GM04504 (cell line): ENCODE measurements around the gene CST6.
"Not testable (repeated sequence)": the region's sequence is repeated elsewhere in the genome, so short reads cannot be mapped to it uniquely, and the experiment has no call there.

ENCODE experiments used
- DNase-seq: peaks from one replicate; pipeline ENCODE4 v3.0.0-alpha.2; 2012; ENCODE audit warnings: low read depth

CST6 gene

DNA sequence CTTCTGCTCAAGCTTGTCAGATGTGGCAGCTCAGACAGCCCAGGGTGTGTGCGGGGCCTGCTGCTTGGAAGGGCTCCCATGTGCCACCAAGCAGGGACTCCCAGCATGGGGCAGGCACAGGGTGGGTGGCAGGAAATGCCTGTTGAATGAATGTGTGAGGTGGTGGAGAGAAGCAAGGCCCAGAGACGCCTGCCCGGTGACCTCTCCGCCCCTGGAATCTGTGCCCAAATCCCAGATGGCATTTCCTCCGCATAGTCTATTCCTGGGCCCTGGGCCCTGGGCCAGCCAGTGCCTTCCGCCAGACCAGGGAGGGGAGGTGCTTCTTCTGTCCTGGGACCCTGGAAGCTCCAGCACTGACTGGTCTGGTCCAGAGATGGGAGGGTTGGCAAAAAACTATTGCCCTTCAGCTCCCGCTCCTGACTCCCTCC is 3.7 kb downstream of the CST6 start:
- peak; percentile 26 for DNase-seq

DNA sequence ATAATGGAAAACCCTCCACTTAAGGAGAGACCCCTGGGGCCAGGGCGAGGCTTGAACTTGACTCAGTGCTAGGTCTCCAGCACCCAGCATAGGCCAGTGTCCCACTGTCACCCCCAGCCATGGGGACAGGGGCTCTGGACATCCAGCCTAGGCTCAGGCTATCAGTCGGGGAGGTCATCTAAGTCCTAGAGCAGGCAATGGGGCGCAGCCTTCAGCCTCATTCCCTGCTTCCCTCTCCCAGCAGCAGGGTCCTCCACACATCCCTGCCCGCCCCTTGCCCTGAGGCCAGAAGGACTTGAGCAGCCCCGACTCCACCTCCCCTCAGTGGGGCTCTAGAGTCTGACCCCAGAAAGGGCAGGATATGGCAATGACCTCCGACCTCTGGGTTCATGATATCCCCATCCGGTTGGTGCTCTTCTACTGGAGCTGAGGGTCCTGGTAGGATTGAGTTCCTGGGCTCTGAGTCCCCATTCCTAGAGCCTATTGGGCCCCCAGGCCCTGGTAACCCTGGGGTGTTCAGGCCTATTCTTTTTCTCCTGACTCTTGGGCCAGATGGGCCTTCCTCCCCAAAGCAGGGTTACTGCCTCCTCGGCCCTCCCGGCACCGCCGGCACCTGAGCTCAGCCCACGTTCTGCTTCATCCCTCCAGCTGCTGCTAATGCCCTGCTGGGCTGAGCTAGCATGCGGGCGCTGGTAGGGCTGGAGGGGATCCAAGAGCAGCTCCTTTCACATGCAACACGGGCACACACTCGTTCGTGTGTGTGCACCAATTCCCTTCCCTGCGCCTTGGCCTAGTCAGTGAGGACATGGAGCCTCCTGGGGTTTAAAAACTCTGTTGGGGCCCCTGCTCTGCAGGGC is 4.4 kb downstream of the CST6 start:
- no peak for DNase-seq

DNA sequence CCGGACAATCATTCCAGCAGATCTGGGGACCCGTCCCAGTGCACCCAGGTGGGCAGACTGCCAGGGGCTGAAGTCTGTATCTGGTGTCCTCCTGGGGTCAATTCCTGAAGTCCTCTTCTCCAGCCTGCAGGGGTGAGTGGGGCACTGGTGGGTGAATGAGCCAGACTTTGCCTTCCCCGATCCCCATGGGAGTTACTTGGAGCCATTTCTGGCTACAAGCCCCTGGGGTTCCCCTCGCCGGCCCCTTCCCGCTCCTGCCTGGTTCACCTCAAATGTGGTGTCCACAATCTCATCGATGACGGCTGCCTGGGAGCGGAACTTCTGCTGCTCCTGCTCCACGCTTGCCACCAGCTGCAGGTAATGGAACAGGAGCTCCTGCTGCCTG is 5.0 kb downstream of the CST6 start:
- no peak for DNase-seq

DNA sequence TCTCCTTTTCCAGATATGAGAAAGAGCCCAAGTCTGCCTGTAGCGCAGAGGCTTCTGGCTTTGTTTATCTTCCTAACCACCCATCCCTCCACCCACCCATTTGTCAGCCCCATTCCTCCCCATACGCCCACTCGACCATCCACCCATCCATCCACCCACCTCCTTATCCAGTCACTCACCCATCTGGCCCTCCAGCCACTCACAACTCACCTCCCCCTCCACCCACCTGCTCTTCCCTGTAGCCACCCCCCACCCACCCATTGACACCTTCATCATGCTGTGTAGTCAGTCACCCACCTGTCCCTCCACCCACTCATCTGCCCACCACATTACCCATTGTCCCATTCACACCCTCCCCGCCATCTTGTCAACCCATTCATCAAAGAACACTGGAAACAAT is 5.5 kb downstream of the CST6 start:
- no peak for DNase-seq

DNA sequence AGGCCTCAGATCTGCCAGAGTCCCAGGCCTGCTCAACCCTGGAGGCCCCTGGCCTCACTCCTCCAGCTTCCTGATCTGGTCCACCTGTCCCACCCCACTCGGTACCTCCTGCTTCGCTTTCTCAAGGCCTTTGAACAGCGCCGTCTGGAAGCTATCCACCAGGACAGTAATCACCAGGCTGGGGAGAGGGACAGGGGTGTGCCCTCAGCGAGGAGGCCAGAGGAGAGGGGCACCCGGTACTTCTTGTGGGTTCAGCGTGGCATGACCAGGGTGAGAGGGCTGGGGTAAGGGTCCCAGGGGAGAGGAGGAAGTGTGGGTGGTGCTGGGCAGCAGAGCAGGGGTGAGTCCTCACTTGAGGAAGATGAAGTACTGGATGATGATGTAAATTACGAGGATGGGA is 8.4 kb downstream of the CST6 start:
- no peak for DNase-seq

DNA sequence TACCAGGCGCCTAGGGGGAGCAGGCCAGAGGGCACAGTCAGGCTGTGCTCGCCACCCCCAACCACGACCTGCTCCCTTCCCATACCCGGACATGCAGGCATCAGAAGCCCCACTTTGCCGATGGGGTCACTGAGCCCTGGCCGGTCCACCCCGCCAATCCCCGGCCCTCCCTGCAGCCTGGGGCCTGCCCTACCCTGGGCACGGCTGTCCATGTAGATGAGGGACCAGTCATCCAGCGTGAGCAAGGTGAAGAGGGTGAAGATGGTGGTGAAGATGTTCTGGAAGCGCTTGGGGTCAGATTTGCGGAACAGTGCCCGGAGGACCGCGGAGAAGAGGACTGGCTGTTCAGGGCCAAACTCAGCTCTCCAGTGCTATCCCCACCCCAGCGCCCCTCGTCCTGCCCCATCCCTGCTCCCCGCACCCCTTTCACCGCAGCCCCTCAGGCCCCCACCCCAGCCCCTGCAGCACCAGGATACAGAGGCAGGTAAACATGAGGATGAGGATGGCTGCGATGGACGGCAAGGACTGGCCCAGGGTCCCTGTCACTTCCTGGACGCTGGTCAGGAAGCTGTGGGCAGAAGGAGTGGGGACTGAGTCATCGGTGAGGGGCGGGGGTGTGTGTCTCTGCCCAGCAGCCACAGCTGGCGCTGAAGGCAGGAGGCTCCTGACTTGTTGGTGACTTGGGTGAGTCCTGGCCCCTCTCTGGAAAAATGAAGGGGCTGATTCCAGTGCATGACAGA is 9.0 kb downstream of the CST6 start:
- peak; percentile 67 for DNase-seq

DNA sequence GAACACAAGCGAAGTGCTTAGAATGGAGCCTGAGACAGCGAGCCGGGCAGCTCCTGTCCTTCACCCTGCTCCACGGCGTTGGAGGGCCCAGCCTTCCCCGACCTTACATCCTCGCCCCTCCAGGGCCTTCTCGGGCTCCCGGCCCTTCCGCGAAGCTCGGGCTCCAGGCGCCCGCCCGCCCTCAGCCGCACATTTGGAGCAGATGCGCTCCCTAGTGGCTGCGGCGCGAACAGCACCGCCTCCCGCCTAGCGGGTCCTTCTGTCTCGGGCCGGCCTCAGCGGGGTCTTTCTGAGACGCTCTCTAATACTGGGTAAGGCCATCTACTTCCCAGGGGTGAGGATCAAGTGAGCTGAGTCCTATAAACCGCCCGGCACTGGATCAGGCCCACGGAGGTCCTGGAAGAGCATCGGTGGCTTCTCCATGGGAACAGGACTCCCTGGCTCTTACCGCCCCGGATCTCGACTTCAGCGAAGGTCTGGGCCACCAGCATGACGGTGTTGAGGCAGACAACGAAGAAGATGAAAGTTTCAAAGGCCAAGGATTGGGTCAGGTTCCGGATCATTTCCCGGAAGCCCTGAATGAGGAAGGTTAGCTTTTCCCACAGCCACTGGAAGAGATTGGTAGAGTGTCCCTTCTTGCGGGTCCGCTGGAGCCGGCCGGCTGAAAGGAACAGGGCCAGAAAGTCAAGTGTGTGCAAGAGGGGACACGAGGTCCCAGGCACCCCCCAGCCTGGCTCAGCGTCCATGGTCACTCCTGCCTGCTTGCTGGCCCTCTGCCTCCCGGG is 10.8 kb downstream of the CST6 start:
- DNase-seq, result peak; percentile 32

DNA sequence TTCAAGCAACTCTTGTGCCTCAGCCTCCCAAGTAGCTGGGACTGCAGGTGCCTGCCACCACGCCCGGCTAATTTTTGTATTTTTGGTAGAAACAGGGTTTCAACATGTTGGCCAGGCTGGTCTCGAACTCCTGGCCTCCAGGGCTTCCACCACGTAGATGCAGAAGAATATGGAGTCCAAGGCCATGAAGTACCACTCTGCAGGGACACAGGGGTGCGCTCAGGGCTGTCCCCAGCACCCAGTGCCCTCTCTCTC is 11.3 kb downstream of the CST6 start:
- not testable (repeated sequence) for DNase-seq

DNA sequence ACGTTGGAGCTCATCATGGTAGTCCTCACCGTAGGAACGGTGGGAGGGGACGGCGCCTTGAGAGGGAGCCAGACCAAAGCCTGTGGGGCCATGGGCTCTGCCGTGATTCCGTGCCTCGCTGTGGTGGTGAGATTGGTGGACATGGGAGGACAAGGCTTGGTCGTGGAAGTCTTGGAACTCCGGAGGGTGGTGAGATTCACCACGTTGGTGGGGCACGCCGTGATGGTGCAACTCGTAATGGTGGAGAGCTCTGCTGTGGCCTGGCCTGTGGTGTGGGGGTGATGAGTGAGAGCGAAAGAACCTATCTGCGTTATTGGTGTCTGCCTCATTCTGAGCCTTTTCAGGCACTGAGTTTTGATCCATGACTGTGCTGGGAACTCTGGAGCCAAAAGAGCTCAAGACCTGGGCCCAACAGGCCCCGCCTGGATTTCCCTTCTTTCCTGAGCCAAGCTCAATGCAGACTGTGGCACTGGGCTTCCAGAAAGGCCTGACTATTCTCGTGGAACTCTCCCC is 14.3 kb downstream of the CST6 start, which contains the start of gene CATSPER1:
TSS of gene CATSPER1 (minus strand) at position 463 of the 513 bp plus-strand sequence. CDS start at position 363, 100 bp downstream.
- no peak for DNase-seq

DNA sequence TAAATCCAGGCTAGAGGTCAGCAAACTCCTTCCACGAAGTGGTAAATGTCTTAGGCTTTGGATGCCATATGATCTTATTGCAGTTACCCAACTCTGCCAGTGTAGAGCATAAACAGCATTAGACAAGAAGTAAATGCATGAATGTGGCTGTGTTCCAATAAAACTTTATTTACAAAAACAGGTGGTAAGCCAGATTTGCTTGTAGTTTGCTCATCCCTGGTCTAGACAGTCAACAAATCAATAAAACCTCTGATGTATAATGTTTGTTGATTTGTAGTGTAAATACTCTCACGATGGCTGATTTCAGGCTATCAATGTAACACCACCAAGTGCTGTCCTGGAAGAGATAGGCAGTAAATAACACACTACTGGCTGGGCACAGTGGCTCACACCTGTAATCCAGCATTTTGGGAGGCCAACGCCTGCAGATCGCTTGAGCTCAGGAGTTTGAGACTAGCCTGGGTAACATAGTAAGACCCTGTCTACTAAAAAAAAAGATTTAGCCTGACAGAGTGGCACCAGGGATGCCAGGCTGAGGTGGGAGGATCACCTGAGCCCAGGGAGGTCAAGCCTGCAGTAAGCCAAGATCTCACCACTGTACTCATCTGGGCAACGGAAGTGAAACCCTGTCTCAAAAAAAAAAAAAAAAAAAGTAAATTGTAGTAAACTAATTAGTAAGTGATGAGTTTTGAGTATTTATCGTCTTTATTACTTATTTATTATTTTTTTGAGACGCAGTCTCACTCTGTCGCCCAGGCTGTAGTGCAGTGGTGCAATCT is 21.3 kb downstream of the CST6 start:
- no peak for DNase-seq

DNA sequence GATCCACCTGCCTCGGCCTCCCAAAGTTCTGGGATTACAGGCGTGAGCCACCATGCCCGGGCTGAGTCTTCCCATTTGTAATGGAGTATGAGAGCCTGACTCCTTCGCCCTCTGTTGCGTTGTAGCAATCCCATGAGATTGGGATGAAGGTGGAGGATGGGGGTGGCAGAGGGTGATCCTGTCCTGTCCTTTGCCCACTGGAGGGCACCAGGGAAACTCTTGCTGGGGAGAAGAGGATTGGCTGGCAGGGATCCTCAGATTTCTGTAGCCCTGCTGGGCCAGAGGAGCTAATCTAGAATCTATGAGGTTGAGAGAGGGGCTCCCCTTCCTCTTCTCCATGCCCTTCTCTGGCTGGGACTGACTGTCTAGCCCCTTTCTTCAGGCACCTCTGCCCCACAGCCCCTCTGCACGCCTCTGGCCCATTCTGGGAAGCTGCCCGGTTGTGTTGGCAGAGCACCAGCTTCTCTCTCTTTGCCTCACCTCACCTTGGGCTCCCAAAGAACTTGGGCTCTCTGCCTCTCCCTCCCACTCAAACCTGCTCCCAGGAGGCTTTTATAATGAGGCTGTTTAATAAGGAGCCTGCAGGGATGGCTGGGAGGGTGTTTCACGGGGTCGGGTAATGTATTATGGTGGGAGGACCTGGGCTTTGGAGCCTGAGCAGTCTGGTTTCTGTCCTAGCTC is 24.0 kb downstream of the CST6 start:
- no peak for DNase-seq

DNA sequence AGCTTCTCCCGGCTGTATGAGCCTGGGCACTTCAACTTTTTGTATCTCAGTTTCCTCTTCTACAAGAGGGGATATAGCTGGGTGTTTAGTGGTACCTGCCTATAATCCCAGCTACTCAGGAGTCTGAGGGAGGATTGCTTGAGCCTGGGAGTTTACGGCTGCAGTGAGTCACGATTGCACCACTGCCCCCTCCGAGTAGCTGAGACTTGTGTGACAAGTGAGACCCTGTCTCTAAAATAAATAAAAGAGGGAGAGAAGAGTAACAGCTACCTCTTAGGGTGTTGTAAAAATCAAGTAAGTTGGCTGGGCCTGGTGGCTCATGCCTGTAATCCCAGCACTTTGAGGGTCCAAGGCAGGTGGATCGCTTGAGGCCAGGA is 24.5 kb downstream of the CST6 start:
- DNase-seq, result no peak

DNA sequence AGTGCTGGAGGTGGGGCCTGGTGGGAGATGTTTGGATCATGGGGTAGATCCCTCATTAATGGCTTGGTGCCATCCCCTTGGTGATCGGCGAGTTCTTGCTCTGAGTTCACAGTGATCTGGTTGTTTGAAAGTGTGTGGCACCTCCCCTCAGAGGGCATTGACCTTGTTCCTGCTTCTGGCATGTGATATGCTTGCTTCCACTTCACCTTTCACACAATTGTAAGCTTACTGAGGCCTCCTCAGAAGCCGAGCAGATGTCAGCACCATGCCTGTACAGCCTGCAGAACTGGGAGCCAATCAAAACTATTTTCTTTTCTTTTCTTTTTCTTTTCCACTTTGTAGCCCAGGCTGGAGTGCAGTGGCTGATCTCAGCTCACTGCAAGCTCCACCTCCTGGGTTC is 25.5 kb downstream of the CST6 start:
- DNase-seq, result no peak

DNA sequence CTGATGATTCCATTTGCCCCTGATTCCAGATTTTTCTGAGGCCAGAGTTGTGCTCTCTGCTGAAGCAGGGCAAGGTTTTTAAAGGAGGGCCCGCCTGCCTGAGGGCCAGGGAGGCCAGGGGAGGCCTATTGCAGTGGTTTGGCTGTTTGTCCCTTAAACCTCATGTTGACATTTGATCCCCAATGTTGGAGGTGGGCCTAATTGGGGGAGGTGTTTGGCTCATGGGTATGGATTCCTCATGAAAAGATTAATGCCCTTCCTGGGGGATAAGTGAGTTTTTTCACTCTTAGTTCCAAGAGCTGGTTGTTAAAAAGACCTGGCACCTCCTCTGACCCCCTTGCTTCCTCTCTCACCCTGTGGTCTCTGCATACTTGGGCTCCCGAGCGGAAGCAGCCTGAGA is 28.0 kb downstream of the CST6 start:
- no peak for DNase-seq

DNA sequence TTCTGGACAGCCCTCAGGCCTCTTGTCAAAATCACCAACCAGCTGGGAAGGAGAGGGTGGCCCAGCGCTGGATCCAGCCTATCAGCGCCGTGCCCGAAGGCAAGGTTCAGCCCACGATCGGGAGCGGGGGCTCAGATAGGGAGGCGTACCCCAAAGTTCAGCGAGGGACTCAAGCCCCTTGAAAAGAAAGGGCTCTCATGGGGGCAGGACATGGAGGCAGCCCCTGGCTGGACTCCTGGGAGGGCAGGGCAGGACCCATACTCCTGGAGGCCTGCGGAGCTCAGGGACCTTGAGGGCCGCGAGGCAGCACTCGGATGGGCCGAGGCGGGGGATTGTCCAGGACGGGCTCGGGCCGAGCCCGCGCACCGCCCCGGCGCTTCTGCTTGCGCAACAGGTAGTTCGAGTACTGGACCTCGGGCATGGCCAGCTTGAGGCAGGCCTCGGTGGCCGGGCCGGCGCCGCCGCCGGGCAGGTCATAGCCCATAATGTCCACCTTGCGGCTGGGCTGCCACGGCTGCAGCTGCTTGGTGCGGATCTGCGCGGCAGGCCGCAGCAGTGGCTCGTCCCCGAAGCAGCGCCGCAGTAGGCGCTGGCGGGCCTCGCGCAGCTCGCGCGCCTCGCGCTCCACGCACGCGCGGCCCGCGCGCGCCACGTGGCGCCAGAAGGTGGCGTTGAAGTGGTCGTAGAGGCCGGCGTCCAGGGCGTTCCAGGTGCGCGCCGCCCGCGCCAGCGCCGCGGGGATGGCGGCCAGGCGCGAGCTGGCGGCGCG is 30.6 kb downstream of the CST6 start:
- DNase-seq, result no peak

DNA sequence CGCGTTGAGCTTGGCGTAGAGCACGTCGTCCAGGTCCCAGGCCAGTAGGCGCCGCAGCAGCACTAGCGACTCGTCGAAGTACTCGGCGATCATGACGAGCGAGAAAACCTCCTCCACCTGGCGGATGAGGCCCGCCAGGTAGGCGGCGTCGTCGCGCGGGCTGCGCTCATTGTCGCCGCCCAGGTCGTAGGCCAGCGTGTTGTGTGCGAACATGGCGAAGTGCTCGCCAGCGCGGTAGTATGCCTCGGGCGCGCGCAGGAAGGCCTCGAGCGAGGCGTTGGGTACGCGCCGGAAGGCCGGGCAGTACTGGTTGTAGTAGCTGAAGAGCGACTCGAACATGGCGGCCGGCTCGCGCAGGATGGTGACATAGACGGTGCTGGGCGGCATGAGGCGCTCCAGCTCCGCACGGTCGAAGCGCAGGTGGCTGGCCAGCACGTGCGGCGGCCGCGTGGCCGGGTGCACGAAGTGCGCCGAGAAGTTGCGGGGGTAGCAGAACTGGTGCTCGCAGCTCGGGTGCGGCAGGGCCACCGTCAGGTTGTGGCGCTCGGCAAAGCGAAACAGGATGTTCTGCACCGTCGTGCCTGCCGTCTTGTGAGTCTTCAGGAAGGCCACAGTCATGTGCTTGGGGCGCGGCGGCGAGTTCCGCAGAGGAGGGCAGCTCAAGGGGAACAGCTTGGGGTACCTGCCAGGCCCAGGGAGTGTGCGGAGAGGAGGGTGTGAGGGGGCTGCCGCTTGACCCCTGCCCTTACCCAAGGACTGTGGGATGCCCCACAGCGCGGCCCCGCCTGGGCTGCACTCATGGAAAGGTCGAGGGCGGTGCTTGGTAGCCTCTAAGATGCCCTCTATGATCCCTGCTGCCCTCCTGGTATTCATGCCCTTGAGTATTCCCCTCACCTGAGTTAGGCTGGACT is 31.4 kb downstream of the CST6 start:
- no peak for DNase-seq

DNA sequence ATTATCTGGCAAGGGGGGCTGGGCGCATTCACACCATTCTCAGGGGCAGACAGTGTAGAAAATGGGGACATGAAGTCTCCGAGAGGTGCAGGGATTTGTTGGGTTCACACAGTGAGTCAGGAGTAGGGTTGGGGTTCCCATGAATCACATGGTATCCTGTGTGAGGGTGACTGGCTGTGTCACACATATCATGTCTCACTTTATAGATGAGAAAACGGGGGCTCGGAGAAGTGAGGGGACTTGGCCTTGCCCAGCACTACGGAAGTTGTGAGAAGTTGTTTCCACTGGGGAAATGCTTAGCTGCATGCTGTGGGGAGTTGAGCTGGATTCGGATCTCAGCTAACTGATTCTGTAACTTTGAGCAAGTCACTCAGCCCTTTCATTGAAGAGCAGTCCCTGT is 32.9 kb downstream of the CST6 start:
- no peak for DNase-seq

DNA sequence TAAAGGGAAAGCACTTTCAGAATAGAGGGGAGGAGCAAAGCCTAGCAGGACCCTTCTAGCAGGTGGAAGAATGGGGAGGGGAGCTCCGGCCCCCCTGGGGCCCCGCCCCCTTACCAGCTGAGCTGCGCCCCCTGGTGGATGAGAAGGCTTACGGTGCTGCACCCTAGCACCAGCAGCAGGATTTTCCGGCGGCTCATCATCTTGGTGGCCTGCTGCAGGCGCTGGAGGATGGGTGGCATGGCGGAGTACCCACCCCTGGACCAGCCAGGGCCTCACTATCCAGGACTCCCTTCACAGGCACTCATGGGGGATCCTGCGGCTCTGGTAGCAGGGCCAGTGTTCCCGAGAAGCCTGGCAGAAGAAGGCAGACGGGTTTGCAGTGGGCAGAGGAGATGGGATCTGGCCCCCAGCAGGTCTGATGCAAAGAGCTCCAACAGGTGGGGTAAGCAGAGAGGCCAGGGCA is 33.4 kb downstream of the CST6 start:
- peak; percentile 36 for DNase-seq

DNA sequence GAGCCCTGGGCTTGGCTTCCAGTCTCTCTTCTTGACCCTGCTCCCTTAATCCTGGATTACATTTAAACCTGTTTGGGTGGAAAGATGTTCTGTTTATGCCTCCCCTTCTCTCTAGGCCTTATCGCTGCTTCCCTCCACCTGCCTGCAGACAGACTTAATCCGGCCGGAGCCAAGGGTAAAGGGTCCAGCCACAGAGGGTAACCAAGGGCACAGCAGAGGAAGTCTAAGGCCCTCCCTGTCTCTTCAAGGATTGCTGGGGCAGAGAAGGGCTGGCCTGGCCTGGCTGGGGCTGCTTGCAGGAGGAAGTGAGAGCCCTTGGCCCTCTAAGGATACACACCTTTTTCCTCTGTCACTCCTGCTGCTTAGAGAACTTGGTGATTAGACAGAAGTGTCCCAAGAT is 35.1 kb downstream of the CST6 start:
- no peak for DNase-seq
